DMS53 (cell line): Measurements from ENCODE around the gene ZIC4.

Source experiments
- DNase-seq: peaks from one replicate; lab custom pipeline; 2025; lab: John Stamatoyannopoulos, UW

ZIC4 gene

DNA sequence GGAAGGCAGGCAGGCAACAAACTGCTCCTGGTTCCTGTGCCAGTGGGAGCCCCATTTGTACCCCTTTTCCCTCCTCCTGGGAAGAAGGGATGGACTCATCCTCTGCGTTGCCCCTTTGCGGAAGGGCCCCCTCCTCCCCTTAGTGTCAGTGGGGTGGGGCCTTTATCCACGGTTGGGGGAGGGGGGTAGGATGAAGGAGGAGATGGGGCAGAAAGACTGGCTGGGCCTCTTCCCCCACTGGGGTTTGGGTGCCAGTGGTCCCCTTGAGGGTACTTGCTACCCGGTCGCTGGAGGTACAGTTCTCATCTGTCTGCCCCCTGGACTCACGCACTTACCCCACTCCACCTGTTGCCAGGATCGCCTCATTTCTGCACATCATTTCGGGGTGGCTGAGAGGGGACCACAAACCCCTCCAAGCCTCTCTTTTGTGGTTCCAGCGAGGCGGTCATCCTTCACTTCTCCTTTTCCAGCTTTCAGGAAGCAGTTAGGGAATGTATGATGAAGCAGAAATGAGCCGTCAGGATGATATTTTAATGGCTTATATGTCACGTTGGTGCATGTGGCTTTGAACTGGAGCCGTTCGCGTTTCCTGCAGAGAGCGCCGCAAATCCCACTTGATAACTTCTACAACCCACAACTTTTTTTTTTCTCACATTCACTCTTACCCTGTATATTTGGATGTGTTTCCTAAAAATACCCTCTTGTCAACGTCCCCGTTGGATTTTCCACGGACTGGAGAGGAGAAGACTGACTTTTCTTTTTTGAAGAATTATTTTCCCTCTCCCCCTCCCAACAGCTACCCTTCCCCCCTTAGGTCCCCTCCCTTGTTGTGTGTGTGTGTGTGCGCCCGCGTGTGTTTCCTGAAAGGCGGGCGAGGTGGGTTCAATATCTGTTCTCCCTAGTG lies at the start of gene ZIC4:
TSS of gene ZIC4 (minus strand) at position 516 of the 904 bp plus-strand sequence. CDS start 3,746 bp downstream, outside the sequence.
- no peak for DNase-seq

DNA sequence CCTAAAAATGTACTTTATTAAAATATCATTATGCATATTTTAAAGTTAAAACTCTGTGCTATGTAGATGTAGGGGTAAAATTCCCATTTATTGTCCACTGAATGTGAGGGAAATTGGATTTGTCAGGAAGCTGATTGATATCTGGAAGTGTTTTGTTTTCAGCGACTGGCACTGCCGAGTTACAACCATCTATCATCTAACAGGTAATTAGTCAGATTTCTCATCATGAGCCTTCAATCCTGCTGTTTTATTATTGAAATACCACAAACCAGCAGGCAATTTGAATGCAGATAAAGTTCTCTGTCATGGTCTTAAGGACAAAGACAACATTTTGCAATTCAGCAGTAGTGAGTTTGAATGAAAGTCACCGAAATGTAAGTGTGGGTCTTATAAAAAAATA lies 43.3 kb upstream of the ZIC4 start:
- no peak for DNase-seq

DNA sequence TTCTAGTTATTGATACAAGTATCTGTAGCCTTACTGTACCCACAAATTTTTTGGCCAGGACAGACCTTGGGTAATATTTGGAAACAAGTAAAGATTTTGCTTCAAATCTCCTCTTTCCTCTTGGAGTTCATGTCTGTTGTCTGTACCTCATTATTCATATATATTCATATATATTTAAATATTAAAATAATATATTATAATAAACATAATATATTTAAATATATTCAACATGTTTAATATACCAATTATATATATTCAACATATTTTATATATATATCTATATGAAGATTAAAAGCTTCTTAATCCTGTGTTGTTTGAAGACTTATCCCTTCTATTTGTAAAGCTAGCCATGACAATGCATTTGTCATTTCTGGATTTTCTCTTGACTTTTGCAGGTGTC lies 40.9 kb upstream of the ZIC4 start:
- DNase-seq = no peak

DNA sequence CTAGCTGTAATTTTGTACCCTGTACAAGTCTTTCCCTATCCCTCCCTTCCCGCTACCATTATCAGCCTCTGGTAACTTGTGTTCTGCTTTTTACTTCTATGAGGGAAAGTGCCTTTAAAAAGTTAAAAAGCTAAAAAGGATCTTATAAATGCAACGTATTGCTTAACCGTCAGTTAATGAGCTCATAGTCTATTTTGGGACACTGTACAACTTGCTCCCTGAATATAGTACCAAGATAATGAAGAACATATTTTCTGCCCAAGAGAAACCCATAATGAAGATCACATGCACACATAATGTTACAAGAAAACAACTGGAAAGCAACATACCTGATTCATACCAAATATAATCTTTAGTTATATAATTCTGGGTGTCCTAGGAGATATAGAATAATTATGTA lies 25.4 kb upstream of the ZIC4 start:
- no peak for DNase-seq

DNA sequence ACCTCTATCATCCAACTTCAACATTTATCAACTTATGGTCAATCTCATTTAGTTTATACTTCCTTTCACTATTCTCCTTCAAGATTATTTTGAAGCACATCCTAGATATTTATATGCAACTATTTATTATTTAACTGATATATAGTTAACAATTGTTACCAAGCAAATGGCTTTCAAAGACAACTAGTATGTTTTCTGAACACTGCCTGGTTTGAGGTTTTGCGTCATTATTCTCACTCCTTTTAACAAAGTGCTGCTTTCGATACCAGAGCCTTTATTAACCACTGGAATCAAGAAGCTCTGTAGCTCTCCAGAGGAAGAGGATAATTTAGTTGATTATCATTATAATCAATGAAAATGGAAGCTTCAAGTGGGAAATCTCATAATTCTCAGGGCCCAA lies 22.4 kb upstream of the ZIC4 start:
- DNase-seq = no peak

DNA sequence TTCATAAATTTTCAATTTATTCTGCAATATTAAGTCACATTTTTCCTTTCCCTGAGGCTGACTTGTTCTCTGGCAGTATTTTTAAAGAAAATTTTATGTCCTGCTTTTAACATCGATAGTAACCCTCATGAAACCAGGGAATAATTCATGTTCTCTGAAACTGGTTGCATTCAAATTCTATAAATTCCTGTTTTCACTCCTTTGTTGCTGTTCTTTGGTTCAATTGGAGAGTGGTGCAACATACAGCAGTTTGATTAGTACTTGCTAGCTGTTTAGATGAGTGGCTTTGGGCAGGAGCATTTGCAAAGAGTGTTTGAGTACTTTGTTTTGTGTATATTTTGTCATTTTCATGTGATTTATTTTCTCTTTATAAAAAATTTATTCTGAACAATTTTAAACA lies 22.0 kb upstream of the ZIC4 start:
- no peak for DNase-seq

DNA sequence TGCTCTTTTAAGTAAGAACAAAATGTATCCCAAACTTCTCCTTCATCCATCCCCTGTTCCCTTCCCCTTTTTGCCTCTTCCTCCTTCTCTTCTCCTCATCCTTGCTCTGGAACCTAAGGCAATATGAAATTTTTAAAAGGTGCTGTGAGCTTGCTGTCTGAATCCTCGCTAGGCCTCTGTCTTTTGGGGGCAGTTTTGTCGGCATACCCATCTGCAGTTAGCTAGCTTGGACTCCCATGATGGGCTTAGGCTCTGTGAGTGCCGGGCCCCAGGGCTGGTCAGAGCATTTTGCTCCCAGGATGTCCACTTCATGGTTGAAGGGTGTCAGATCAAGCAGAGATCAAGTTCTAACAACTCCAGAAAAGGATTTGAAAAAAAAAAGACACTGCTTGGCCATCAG lies 21.4 kb upstream of the ZIC4 start:
- DNase-seq = no peak

DNA sequence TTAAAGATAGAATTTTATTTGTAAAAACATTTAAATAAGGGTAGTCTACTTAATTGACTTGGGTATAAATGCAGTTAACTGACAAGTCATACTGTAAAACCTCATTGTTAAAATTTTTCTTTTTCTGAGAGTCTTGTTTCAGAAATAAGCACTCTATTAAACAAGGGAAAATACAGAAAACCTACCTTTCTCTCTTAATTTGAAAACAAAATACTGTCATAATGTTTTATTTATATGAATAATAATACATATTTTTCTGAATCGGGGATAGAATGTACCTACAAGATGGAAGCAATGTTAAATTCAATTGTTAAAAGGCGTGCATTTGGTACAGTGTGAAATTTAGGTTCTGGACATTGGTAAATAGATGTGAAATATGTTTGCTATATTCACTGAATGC lies 20.6 kb upstream of the ZIC4 start:
- no peak for DNase-seq

DNA sequence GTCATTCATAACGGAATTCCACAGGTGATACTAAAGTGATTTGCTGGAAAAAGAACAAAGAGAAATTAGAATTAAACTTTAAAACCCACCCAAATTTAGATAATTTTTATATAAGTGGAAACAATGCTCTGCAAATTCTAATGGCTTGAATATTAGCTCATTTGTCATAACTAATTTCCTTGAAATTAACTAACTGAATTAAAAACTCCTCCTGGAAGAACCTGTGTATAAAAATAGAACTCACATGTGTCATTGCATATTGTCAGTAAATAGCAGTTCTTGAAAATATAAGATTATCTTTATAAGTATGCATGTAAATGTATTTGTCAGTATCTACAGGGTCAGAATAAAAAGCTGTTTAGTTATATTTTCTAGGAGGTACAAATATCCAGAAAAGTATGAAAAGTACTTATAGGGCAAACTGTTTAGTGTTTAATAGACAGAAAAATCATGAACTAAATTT lies 19.1 kb upstream of the ZIC4 start:
- no peak for DNase-seq

DNA sequence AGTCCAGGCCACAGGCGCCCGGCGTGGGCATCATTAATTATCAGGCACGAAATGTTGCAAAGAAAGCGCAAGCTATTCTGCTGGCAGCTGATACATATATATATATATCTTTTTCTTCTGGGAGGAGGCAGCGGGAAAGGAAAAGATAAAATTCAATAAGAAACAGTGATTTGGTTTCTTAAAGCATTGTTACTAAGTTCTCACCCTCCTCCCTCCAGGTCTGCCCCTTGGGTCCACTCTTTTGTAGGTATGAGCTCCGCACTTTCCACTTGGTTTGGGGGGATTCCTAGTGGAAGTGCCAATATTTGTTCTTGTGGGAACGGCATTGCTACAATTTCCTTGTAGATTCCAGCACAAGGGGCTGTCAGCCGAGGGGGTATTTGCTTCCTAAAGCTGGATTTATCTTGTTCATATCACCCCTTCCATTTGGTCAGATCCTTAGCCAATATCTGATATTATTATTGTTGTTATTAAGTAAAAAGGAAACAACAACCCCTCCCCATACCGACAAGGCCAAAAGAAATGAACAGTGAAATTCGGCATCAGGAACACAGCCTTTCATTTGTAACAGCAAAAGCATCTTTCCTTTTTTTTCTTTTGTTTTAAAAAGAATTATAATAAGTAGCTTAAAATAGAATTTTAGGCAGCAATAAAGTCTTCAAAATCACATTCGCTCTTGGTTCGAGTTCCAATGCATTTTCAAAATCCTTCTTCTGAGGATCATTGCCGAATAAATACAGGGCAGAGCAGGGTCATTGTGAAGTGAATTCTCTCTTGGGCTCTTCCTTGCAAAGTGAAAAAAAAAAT lies 18.4 kb upstream of the ZIC4 start:
- no peak for DNase-seq

DNA sequence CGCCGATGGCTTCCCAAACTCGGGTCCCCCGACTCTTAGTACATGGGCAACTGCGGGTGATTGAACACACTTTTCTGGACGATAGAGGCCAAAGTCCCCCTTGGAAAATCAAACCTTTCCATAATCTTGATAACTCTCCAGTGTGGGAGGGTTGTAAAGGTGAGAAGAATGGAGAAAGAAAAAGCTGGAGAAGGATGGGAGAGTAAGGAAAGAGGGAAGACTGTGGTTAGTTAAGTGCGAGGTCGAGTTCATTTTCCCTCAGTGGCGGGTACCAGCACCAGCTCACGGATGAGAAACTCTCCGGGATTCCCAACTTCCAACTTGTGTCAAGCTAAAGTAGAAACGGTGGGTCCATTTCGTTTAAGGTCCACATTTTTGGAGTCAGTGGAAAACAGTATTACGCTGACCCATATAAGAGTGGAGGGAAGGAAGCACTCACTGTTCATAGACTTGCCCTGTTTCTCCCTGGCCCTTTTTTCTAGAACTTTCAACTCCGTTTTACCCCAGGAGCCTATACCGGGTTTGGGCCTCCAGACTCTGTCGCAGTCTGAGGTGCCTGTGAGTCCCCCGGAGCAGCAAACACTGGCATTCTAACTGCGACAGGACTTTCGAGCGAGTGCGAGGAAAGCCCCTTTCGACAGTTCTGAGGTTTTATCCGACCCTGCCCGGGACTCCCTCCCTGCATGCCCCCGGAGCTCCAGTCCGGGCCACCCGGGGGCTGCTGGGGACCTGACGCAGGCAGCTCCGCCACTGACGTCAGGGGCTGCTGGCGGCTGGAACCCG lies 17.6 kb upstream of the ZIC4 start:
- no peak for DNase-seq

DNA sequence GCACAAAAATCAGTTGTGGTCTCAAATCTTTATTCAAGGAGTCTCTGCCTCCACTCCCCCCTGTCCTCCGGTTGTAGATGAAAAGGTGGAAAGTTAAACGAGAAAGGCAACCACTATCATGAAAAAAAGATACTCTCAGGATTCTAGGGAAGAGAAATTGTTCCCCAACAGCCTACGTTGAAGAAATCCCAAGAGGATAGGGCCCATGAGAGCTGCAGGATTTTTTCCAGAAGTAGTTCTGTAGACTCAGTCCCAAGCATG lies 17.1 kb upstream of the ZIC4 start:
- no peak for DNase-seq

DNA sequence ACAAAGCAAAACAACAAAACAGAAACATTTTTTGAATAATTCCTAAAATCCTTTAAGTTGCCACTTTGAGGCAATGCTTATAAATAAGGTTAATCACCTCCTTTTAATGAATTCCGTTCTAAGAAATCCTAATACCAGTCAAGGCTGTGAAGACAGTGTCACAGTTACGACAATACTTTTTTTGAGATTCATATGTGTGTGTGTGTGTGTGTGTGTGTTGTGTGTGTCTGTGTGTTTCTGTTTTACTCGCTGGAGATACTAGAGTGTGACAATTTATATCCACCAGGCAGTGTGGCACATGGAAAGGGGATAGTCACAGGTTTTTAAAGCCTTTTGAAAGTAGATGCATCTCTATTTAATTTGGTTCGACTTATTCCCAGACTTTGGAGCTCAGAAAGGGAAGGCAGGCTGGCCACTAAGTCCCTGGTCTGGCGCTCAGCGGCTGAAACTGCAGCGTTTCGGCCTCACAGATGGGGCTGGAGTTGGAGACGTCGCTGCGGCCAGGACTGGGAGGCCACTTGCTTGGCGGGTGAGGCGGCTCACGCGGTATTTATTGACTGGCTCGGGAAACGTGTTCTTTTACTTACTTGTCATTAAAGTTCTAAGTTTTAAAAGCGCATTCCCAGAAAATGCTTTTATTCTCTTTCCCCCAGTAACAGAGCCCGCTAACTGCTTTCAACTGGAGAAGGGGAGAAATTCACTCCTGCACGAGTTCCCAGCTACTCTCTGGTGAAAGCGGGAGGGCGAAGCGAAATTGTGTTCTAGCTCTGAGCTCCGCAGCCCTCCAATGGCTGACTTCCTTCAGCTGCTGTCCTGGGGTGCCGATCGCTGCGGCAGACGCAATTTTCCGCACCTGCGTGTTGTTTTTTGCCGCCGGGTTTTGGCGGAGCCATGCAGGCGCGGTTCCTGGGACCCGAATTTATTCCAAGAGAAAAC lies 16.5 kb upstream of the ZIC4 start:
- peak; percentile 36 for DNase-seq

DNA sequence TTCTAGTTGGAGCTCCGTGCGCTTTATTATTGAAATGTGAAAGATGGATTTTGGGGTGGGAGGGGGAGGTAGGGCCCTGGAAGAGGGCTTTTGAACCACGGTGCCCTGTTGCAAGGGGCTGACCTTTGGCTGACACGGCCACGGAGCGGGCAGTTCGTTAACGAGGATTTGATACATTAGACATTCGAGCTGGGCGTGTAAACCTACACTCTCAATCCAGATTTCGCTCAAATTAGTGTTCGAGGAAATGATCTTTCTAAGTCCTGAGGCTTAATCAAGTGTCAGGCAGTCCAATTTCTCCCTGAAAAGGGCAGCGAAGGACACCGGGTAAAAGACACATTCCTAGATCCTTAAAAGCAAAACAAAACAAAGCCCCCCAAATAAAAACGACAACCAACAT lies 15.9 kb upstream of the ZIC4 start:
- DNase-seq = no peak

DNA sequence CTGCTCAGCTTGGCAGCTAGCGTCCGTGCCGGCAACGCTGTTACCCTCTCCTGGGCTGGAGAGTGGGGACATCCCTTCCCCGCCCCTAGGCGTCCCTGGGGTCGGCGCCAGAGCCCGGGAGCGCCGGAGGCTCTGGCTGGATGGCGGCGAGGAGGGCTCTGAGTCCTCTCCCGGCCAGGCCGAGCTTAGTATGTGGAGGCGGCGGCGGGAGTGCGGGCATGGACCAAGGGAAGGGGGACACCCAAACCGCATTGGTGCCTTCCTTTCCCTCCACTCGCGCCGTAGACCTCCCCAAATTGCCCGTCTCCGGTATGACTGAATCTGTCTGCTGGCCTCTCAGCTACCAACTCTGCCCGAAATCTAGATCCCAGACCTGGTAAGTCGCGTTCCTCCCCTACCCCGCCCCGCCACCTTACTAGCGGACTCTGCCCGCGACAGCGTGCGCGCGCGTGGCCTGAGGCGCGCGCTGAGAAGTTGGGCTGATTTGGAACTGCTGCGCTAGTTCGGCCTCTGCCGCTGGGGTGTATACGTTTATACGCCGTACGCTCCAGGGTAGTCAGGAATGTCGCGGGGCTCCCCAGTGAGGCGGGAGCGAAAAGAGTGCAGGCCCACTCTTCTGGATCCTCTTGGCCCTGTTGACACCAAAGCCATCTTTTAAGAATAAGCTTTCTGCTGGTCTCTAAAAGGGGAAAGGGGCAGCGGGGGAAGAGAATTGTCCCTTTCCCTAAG lies 15.0 kb upstream of the ZIC4 start:
- DNase-seq = no peak

DNA sequence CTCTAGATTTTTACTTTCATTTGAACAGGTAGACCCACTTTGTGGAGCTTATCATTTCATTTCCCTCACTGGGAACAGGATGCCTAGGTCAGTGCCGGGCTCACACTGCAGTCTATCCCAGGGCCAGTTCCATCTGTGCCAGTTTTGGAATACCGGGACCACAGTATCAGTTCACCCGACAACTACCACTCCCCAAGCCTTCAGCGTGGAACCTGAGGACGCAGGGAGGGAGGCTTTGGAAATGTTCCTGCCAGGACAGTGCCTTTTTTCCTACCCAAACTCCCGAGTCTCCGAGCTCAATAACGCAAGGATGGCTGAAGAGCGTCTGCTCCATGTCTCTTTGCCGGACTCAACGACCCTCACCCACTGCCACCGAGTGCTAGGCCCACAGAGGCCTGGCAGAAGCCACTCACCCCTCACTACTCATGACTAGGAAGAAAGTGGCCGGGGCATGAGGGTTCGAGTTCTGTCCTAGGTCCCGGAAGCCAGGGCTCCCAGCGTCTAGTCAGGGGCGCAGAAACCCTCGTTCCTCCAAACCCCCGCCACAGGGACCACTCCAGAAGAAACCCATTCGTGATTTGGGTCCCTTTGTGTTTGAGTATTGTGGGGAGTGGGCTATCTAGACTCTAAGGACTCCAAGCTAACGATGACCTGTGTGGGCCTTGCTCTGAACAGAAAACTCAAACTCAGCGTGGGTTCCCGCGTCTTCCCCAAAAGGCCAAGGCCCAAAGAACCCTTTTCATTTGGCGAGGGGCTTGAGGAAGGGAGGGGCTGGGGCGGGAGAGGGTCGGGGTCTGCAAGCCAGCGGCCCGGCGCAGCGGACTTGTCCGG lies 14.2 kb upstream of the ZIC4 start:
- no peak for DNase-seq

DNA sequence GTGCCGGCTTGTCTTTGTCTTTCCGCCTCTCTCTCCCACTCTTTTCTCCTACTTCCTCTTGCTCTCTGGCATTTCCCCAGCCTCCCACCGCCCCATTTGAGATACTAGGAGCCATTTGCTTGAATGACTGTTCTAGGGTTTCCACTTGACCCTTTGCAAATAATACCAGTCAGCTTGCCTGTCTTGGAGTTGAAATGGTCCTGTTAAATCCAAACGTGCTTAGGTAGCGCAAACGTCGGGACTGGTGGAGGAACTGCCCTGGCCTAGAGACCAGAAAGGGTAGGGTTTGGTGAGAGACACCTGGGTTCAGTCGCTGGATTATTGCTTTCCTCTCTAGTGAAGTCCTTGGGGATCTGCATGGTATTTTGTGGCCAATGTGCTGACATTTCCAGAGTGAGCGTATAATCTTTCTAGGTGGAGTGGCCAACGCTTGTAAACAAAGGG lies 13.5 kb upstream of the ZIC4 start:
- DNase-seq = peak; percentile 31

DNA sequence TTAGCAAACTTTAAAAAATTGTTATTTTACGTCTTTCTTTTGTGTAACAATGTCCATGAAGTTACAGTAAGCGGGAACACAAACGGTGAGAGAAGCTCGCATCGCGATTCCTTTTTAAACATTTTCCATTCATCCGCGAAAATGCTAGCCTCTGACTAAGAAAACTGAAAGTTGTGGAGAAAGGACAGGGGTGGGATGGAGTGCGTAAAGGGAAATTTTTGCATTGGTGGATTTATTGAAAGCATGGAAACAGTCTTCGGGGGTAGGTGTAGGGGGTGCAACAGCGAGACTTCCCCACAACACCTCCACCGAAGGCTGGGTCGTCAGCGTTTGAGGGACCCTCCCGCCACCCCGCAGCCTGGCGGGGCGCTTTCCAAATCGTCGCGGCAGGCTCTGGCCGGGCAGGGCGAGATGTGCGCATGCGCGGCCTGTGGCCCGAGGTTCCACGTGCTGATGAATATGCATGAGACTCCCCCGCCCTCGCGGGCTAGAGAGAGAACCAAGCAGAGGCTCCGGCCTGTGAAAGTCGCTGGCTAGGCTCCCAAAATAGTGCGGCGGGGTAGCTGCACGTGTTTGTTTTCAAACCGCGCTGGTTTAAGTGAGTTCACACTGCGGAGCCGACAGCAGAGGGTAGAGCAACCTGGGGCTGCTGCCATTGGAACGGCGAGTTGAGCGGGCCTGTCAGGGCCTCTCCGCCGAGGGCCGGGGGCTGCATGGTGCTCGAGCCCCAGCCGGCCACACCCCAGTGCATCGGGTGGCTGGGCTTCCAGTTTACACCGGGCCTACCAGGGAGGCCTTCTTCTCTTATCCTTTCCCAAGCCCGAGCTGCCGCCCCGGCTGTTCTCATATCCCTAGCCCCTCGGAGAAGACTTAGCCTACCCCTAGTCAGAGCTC lies 12.7 kb upstream of the ZIC4 start:
- DNase-seq = peak; percentile 74

DNA sequence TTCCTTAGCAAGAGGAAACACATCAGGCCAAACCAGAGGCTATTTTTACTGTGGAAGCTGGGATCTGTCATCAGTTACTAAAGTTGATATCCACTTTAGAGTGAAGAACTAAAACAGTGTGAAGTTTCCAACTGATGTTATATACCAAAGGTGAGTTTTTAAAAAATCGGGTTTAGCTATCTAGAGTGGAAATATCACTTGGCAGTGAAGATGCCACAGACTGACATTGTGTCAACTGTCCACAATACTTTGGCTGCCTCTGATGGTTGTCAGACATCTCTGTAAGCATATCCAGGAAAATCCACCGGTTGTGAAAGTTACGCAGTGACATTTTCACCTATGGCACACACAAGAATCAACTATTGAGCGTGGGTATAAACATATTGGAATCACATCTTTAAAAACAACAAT lies 12.0 kb upstream of the ZIC4 start:
- no peak for DNase-seq
